Parathyroid adenoma (tissue), 2 donors: ENCODE measurements around the gene KDELR3.

Source experiments
- H2AFZ ChIP-seq: fragments of 300-600 bp; sonication (generic); one replicate; pipeline ENCODE4 v1.7.0; 2017; ENCODE audit warnings: antibody characterized with exemption, mild to moderate bottlenecking
- H3K27ac ChIP-seq: fragments of 300-600 bp; sonication (generic); one replicate; pipeline ENCODE4 v1.7.0; 2017
- H3K27me3 ChIP-seq: fragments of 300-600 bp; sonication (generic); one replicate; pipeline ENCODE4 v1.7.0; 2017; ENCODE audit warnings: low read length; ENCODE audit not compliant: control insufficient read depth, insufficient read depth
- H3K36me3 ChIP-seq: fragments of 300-600 bp; sonication (generic); one replicate; pipeline ENCODE4 v1.7.0; 2017; ENCODE audit warnings: low read length; ENCODE audit not compliant: control insufficient read depth, insufficient read depth
- H3K4me1 ChIP-seq: fragments of 300-600 bp; sonication (generic); one replicate; pipeline ENCODE4 v1.7.0; 2017; ENCODE audit warnings: control low read depth
- H3K4me2 ChIP-seq: fragments of 300-600 bp; sonication (generic); one replicate; pipeline ENCODE4 v1.7.0; 2017; ENCODE audit warnings: low read length
- H3K4me3 ChIP-seq: fragments of 300-600 bp; sonication (generic); one replicate; pipeline ENCODE4 v1.7.0; 2017; ENCODE audit warnings: low read depth, low read length
- H3K79me2 ChIP-seq: fragments of 300-600 bp; sonication (generic); one replicate; pipeline ENCODE4 v1.7.0; 2017; ENCODE audit warnings: control low read depth
- H3K9ac ChIP-seq: fragments of 300-600 bp; sonication (generic); one replicate; pipeline ENCODE4 v1.7.0; 2017; ENCODE audit warnings: mild to moderate bottlenecking
- H3K9me3 ChIP-seq: fragments of 300-600 bp; sonication (generic); one replicate; pipeline ENCODE4 v1.7.0; 2017; ENCODE audit warnings: low read length; ENCODE audit not compliant: control insufficient read depth
- CTCF ChIP-seq: fragments of 300-600 bp; sonication (generic); IDR thresholded peaks from one replicate; pipeline ENCODE4 v1.7.0; 2017; ENCODE audit warnings: antibody characterized with exemption, mild to moderate bottlenecking
- donor health status: primary hyperparathyroidism.

KDELR3 gene

GRCh38 chr22:38519453-38520250 is 51.8 kb downstream of the KDELR3 start:
- no peak overlapping the region for H3K9ac ChIP-seq
- no peak overlapping the region for H2AFZ ChIP-seq
- no peak overlapping the region for H3K4me2 ChIP-seq
- no peaks in the 10 kb centered on the region for H3K4me1 ChIP-seq
- H3K36me3 ChIP-seq: no peaks in the 10 kb centered on the region
- no peaks in the 10 kb centered on the region for H3K79me2 ChIP-seq
- H3K27ac ChIP-seq: no peak overlapping the region
- no peak for TF ChIP-seq CTCF
- H3K4me3 ChIP-seq: no peak overlapping the region
- H3K9me3 ChIP-seq: no peaks in the 10 kb centered on the region
- no peaks in the 10 kb centered on the region for H3K27me3 ChIP-seq

- Histone ChIP-seq H3K4me1 (no peaks in the 10 kb centered on the region), H3K36me3 (no peaks in the 10 kb centered on the region), H3K27me3 (no peaks in the 10 kb centered on the region), H3K9me3 (no peaks in the 10 kb centered on the region), H3K4me2 (no peak overlapping the region), H2AFZ (no peak overlapping the region), H3K27ac (no peak overlapping the region), H3K9ac (no peak overlapping the region), H3K79me2 (no peaks in the 10 kb centered on the region), H3K4me3 (no peak overlapping the region)
- no peak for TF ChIP-seq CTCF
Observed at GRCh38 chr22:38523029-38523428, 55.1 kb downstream of the KDELR3 start.

- no peak overlapping the region for H2AFZ ChIP-seq
- no peak overlapping the region for H3K4me3 ChIP-seq
- no peaks in the 10 kb centered on the region for H3K9me3 ChIP-seq
- H3K27me3 ChIP-seq: no peaks in the 10 kb centered on the region
- TF ChIP-seq CTCF: no peak
- no peaks in the 10 kb centered on the region for H3K4me1 ChIP-seq
- H3K4me2 ChIP-seq: no peak overlapping the region
- H3K36me3 ChIP-seq: no peaks in the 10 kb centered on the region
- no peak overlapping the region for H3K27ac ChIP-seq
- no peak overlapping the region for H3K9ac ChIP-seq
- H3K79me2 ChIP-seq: no peaks in the 10 kb centered on the region
Observed at GRCh38 chr22:38523479-38523878, 55.6 kb downstream of the KDELR3 start.

- no peak overlapping the region for H3K9ac ChIP-seq
- no peaks in the 10 kb centered on the region for H3K9me3 ChIP-seq
- no peak overlapping the region for H2AFZ ChIP-seq
- TF ChIP-seq CTCF: no peak
- H3K4me1 ChIP-seq: no peaks in the 10 kb centered on the region
- H3K36me3 ChIP-seq: no peaks in the 10 kb centered on the region
- H3K27me3 ChIP-seq: no peaks in the 10 kb centered on the region
- H3K27ac ChIP-seq: no peak overlapping the region
- no peak overlapping the region for H3K4me2 ChIP-seq
- no peak overlapping the region for H3K4me3 ChIP-seq
- H3K79me2 ChIP-seq: no peaks in the 10 kb centered on the region
Observed at GRCh38 chr22:38524429-38524828, 56.5 kb downstream of the KDELR3 start.
